ENCODE data around the gene SH3GLB1. TPM values are rescaled to one million over a fixed set of nuclear protein-coding genes. Genes with fewer than 3 reads are reported as not detected.
"Not testable (repeated sequence)": the region's sequence is repeated elsewhere in the genome, so short reads cannot be mapped to it uniquely, and the experiment has no call there.

SH3GLB1 gene
- total and polyA plus RNA-seq, 4 donors: 26.4 to 103 (median 65.4) TPM

- 96 to 97% methylated on average over 5 of the region's 5 CpGs for WGBS, 2 donors
- not testable (repeated sequence) for H3K27me3 ChIP-seq (ENCODE audit: control insufficient read depth in 1 of 2, insufficient read depth in 2 of 2, low read length in 1 of 2); H3K27ac ChIP-seq (ENCODE audit: low read depth in 1 of 2, low read length in 2 of 2); DNase-seq; H3K9me3 ChIP-seq (ENCODE audit: control insufficient read depth, low read length); H3K36me3 ChIP-seq (ENCODE audit: control insufficient read depth in 1 of 2, insufficient read depth in 2 of 2, low read length in 1 of 2); H3K4me1 ChIP-seq (ENCODE audit: control insufficient read depth in 1 of 2, insufficient read depth in 2 of 2, low read length in 2 of 2); H3K4me3 ChIP-seq (ENCODE audit: low read length in 2 of 2); ATAC-seq (ENCODE audit: low FRiP score)
- intact Hi-C loops (cut with DNase I): loop anchor here in 1 of 2 donors (10.0 kb wide), 2 partner anchors 212 to 308 kb away; partner anchors contain the start of genes HS2ST1, ODF2L and SELENOF
Observed at GRCh38 chr1:86702954-86703494, 1.4 kb upstream of the SH3GLB1 start.

GRCh38 chr1:86703696-86704457, 499 bp upstream of the SH3GLB1 start:
- H3K27me3 ChIP-seq (ENCODE audit: control insufficient read depth in 1 of 2, insufficient read depth in 2 of 2, low read length in 1 of 2): no peaks in the 10 kb centered on the region
- no peaks in the 10 kb centered on the region for H3K9me3 ChIP-seq (ENCODE audit: control insufficient read depth, low read length)
- DNase-seq: no peak
- H3K27ac ChIP-seq (ENCODE audit: low read depth in 1 of 2, low read length in 2 of 2): peak overlapping the region in 1 of 2 donors; percentile 92
- no peaks in the 10 kb centered on the region for H3K36me3 ChIP-seq (ENCODE audit: control insufficient read depth in 1 of 2, insufficient read depth in 2 of 2, low read length in 1 of 2)
- WGBS, 2 donors: 4 to 5% methylated on average over 34 of the region's 34 CpGs
- H3K4me3 ChIP-seq (ENCODE audit: low read length in 2 of 2): peak overlapping the region; percentile 74 to 88
- peak; percentile 64 for ATAC-seq (ENCODE audit: low FRiP score)
- H3K4me1 ChIP-seq (ENCODE audit: control insufficient read depth in 1 of 2, insufficient read depth in 2 of 2, low read length in 2 of 2): peaks cover 2% of the 10 kb centered on the region in 2 donors
- intact Hi-C loops (cut with DNase I): loop anchor here (1.0 to 10.0 kb wide), 3 partner anchors 210 to 309 kb away; partner anchors contain the start of genes HS2ST1 (in 2 of the 2), SELENOF (in 2 of the 2) and ODF2L (in 1 of the 2)

- DNase-seq (peak; percentile 71 to 84), ATAC-seq (ENCODE audit: low FRiP score) (peak; percentile 74)
- Histone ChIP-seq H3K36me3 (ENCODE audit: control insufficient read depth in 1 of 2, insufficient read depth in 2 of 2, low read length in 1 of 2) (no peaks in the 10 kb centered on the region), H3K4me1 (ENCODE audit: control insufficient read depth in 1 of 2, insufficient read depth in 2 of 2, low read length in 2 of 2) (peaks cover 2 to 4% of the 10 kb centered on the region in 2 donors), H3K27me3 (ENCODE audit: control insufficient read depth in 1 of 2, insufficient read depth in 2 of 2, low read length in 1 of 2) (no peaks in the 10 kb centered on the region), H3K9me3 (ENCODE audit: control insufficient read depth, low read length) (no peaks in the 10 kb centered on the region), H3K4me3 (ENCODE audit: low read length in 2 of 2) (peak overlapping the region; percentile 74 to 88), H3K27ac (ENCODE audit: low read depth in 1 of 2, low read length in 2 of 2) (peak overlapping the region; percentile 87 to 93)
- intact Hi-C loops (cut with DNase I): loop anchor here (1.0 to 10.0 kb wide), 6 partner anchors 37 to 310 kb away; partner anchors contain the start of genes HS2ST1 (in 2 of the 2), SELENOF (in 2 of the 2) and ODF2L (in 1 of the 2)
- 0 to 1% methylated on average over 34 to 41 of the region's 41 CpGs for WGBS, 2 donors
Observed at GRCh38 chr1:86704972-86705664, 742 bp downstream of the SH3GLB1 start.

GRCh38 chr1:86705665-86705985, 1.2 kb downstream of the SH3GLB1 start:
- Histone ChIP-seq H3K4me3 (ENCODE audit: low read length in 2 of 2) (peak overlapping the region; percentile 74 to 88), H3K36me3 (ENCODE audit: control insufficient read depth in 1 of 2, insufficient read depth in 2 of 2, low read length in 1 of 2) (no peaks in the 10 kb centered on the region), H3K27ac (ENCODE audit: low read depth in 1 of 2, low read length in 2 of 2) (peak overlapping the region; percentile 87 to 93), H3K27me3 (ENCODE audit: control insufficient read depth in 1 of 2, insufficient read depth in 2 of 2, low read length in 1 of 2) (no peaks in the 10 kb centered on the region), H3K4me1 (ENCODE audit: control insufficient read depth in 1 of 2, insufficient read depth in 2 of 2, low read length in 2 of 2) (peaks cover 2 to 4% of the 10 kb centered on the region in 2 donors), H3K9me3 (ENCODE audit: control insufficient read depth, low read length) (no peaks in the 10 kb centered on the region)
- intact Hi-C loops (cut with DNase I): loop anchor here (5.0 to 10.0 kb wide), 5 partner anchors 37 to 311 kb away; partner anchors contain the start of genes HS2ST1 (in 1 of the 2), ODF2L (in 1 of the 2) and SELENOF (in 1 of the 2)
- WGBS, 2 donors: 1 to 2% methylated on average over 4 of the region's 4 CpGs
- ATAC-seq (ENCODE audit: low FRiP score) (no peak), DNase-seq (no peak)

GRCh38 chr1:86706018-86706635, 1.8 kb downstream of the SH3GLB1 start:
- DNase-seq (no peak), ATAC-seq (ENCODE audit: low FRiP score) (no peak)
- Histone ChIP-seq H3K4me3 (ENCODE audit: low read length in 2 of 2) (peak overlapping the region; percentile 74 to 88), H3K9me3 (ENCODE audit: control insufficient read depth, low read length) (no peaks in the 10 kb centered on the region), H3K4me1 (ENCODE audit: control insufficient read depth in 1 of 2, insufficient read depth in 2 of 2, low read length in 2 of 2) (peaks cover 2 to 4% of the 10 kb centered on the region in 2 donors), H3K36me3 (ENCODE audit: control insufficient read depth in 1 of 2, insufficient read depth in 2 of 2, low read length in 1 of 2) (no peaks in the 10 kb centered on the region), H3K27me3 (ENCODE audit: control insufficient read depth in 1 of 2, insufficient read depth in 2 of 2, low read length in 1 of 2) (no peaks in the 10 kb centered on the region), H3K27ac (ENCODE audit: low read depth in 1 of 2, low read length in 2 of 2) (no peak overlapping the region)
- intact Hi-C loops (cut with DNase I): loop anchor here (5.0 to 10.0 kb wide), 5 partner anchors 36 to 311 kb away; partner anchors contain the start of genes HS2ST1 (in 1 of the 2), ODF2L (in 1 of the 2) and SELENOF (in 1 of the 2)
- WGBS, 2 donors: 2% methylated on average over 2 of the region's 2 CpGs

- ATAC-seq (ENCODE audit: low FRiP score) (no peak), DNase-seq (no peak)
- no peak overlapping the region for H3K27ac ChIP-seq (ENCODE audit: low read depth in 1 of 2, low read length in 2 of 2)
- WGBS, 2 donors: 5 to 8% methylated on average over 1 of the region's 1 CpG
- no peaks in the 10 kb centered on the region for H3K36me3 ChIP-seq (ENCODE audit: control insufficient read depth in 1 of 2, insufficient read depth in 2 of 2, low read length in 1 of 2)
- peaks cover 3 to 4% of the 10 kb centered on the region in 2 donors for H3K4me1 ChIP-seq (ENCODE audit: control insufficient read depth in 1 of 2, insufficient read depth in 2 of 2, low read length in 2 of 2)
- H3K9me3 ChIP-seq (ENCODE audit: control insufficient read depth, low read length): no peaks in the 10 kb centered on the region
- H3K4me3 ChIP-seq (ENCODE audit: low read length in 2 of 2): no peak overlapping the region
- intact Hi-C loops (cut with DNase I): loop anchor here (5.0 to 10.0 kb wide), 5 partner anchors 33 to 314 kb away; partner anchors contain the start of genes HS2ST1 (in 1 of the 2), ODF2L (in 1 of the 2) and SELENOF (in 1 of the 2)
- H3K27me3 ChIP-seq (ENCODE audit: control insufficient read depth in 1 of 2, insufficient read depth in 2 of 2, low read length in 1 of 2): no peaks in the 10 kb centered on the region
Observed at GRCh38 chr1:86708920-86709319, 4.5 kb downstream of the SH3GLB1 start.

DNA sequence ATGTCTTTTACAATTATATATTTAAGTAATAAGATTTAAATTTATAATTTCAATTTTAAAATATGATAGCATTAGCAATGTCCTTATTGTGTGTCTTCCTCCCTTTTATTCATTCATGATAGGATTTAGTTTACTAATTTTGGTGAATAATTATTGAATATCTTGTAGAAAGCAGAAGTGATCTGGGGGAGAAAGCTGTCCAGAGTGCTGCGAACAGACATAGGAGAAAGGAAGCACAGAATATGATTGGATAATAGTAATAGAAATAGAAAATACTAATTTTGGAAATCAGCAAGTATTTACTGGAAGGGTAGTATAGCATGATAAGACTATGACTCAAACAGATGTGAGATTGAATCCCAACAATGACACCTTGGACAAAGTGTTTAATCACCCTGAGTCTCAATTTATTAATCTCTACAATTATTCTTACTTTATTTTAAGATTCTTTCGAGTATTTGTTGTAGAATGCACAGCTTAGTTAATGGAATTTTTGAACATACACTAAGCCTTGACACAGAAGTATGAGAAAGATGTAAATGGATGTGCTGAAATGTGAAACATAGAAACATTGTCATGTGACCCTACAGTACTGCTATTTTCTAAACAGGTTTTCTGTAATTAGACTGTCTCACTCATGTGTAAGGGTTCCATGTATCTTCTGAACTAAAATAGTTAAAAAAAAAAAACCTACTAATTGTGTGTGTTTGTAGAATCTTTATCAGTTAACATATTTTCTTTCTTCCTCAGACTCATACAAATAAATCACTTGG, 7.9 kb downstream of the SH3GLB1 start:
- H3K9me3 ChIP-seq (ENCODE audit: control insufficient read depth, low read length): no peaks in the 10 kb centered on the region
- 76 to 79% methylated on average over 2 of the region's 2 CpGs for WGBS, 2 donors
- intact Hi-C loops (cut with DNase I): no loop called here
- H3K4me3 ChIP-seq (ENCODE audit: low read length in 2 of 2): no peak overlapping the region
- no peak overlapping the region for H3K27ac ChIP-seq (ENCODE audit: low read depth in 1 of 2, low read length in 2 of 2)
- no peaks in the 10 kb centered on the region for H3K27me3 ChIP-seq (ENCODE audit: control insufficient read depth in 1 of 2, insufficient read depth in 2 of 2, low read length in 1 of 2)
- H3K4me1 ChIP-seq (ENCODE audit: control insufficient read depth in 1 of 2, insufficient read depth in 2 of 2, low read length in 2 of 2): peaks cover 2 to 5% of the 10 kb centered on the region in 2 donors
- ATAC-seq (ENCODE audit: low FRiP score) (no peak), DNase-seq (no peak)
- no peaks in the 10 kb centered on the region for H3K36me3 ChIP-seq (ENCODE audit: control insufficient read depth in 1 of 2, insufficient read depth in 2 of 2, low read length in 1 of 2)

All from aorta (tissue), 5 donors.